GM12878 (cell line): ENCODE data around the gene DHDDS. TPM values are rescaled to one million over a fixed set of nuclear protein-coding genes. Genes with fewer than 3 reads are reported as not detected.

ENCODE experiments used
- ATAC-seq: fragments of 200-7000 bp; cut with Tn5 transposase; 3 replicates; pipeline ENCODE4 v1.9.1; 2020; ENCODE audit warnings: mild to moderate bottlenecking, moderate library complexity
- BruUV-seq: library from RNA; stranded (reverse); fragments of 400-500 nt; replicated peaks from 2 replicates; lab custom pipeline; 2021; lab: Mats Ljungman, UMichigan
- CTCF ChIA-PET: fragments of 300-600 bp; sonication (Branson Sonifier 250); formaldehyde crosslinking; extraction: SDS; loops from one replicate; lab custom pipeline; 2021; ENCODE audit warnings: inconsistent platforms; lab: Yijun Ruan, JAX
- POLR2A ChIA-PET: fragments of 350-600 bp; formaldehyde crosslinking; extraction: SDS; loops from one replicate; lab custom pipeline; 2021; ENCODE audit warnings: inconsistent platforms; lab: Charles Lee
- RAD21 ChIA-PET: fragments of 300-600 bp; sonication (Branson Sonifier 250); formaldehyde crosslinking; loops from one replicate; lab custom pipeline; 2023; ENCODE audit warnings: antibody characterized with exemption; ENCODE audit not compliant: unreplicated experiment; lab: Charles Lee
- SMC1A ChIA-PET: fragments of 300-600 bp; sonication (Branson Sonifier 250); formaldehyde crosslinking; loops from one replicate; lab custom pipeline; 2023; ENCODE audit not compliant: unreplicated experiment, uncharacterized antibody; lab: Charles Lee
- DNase-seq: peaks from one replicate; pipeline ENCODE4 v3.0.0-alpha.2; 2011; ENCODE audit warnings: low read depth, low spot score
- FAIRE-seq: peaks from 3 replicates; lab custom pipeline; 2011; peaks lifted over from hg19 to GRCh38; lab: Jason Lieb, UNC
- H2AFZ ChIP-seq: 2 replicates; pipeline ENCODE4 v1.6.0; 2011; ENCODE audit warnings: low read depth, low read length, control low read depth; ENCODE audit not compliant: control insufficient read depth
- H3K27ac ChIP-seq: 2 replicates; pipeline ENCODE4 v1.5.1; 2011; ENCODE audit warnings: control low read depth; ENCODE audit not compliant: control insufficient read depth, insufficient read depth
- H3K27me3 ChIP-seq, 2 experiments: replicated peaks in 1 of 2; 2 replicates each; pipeline versions ENCODE4 v1.6.0 to v1.6.1; 2011; ENCODE audit warnings: low read length in 1 of 2; ENCODE audit not compliant: control insufficient read depth in 2 of 2, insufficient read depth in 2 of 2
- H3K36me3 ChIP-seq, 2 experiments: 2 replicates each; pipeline ENCODE4 v1.5.1; 2011; ENCODE audit warnings: low read length in 1 of 2; ENCODE audit not compliant: control insufficient read depth in 2 of 2, insufficient read depth in 2 of 2
- H3K4me1 ChIP-seq: 2 replicates; pipeline ENCODE4 v1.6.1; 2011; ENCODE audit warnings: mild to moderate bottlenecking, low read length, moderate library complexity, mixed read lengths; ENCODE audit not compliant: control insufficient read depth, insufficient read depth
- H3K4me2 ChIP-seq: 2 replicates; pipeline ENCODE4 v1.6.0; 2011; ENCODE audit warnings: control low read depth; ENCODE audit not compliant: control insufficient read depth, insufficient read depth
- H3K4me3 ChIP-seq: fragments of 200-600 bp; sonication (generic); 2 replicates; pipeline ENCODE4 v1.5.1; 2016
- H3K79me2 ChIP-seq: 2 replicates; pipeline ENCODE4 v1.6.0; 2011; ENCODE audit warnings: low read length; ENCODE audit not compliant: control insufficient read depth, insufficient read depth
- H3K9ac ChIP-seq: 2 replicates; pipeline ENCODE4 v1.8.0; 2011; ENCODE audit warnings: low read length, control low read depth, mixed read lengths; ENCODE audit not compliant: control insufficient read depth, insufficient read depth
- H3K9me3 ChIP-seq: replicated peaks from 3 replicates; pipeline ENCODE4 v1.5.1; 2011; ENCODE audit warnings: mild to moderate bottlenecking, low read length; ENCODE audit not compliant: control insufficient read depth, insufficient read depth
- H4K20me1 ChIP-seq: 2 replicates; pipeline ENCODE4 v1.6.0; 2011; ENCODE audit not compliant: control insufficient read depth, insufficient read depth
- BCL3 ChIP-seq: IDR thresholded peaks from 2 replicates; pipeline ENCODE4 v1.6.1; 2011; ENCODE audit warnings: borderline replicate concordance, low read depth, mild to moderate bottlenecking, moderate library complexity, low read length; ENCODE audit not compliant: insufficient read depth, poor library complexity, severe bottlenecking
- ETV6 ChIP-seq, 2 experiments: fragments of 450-650 bp in 1 of 2; IDR thresholded peaks in 1 of 2; conservative IDR thresholded peaks in 1 of 2; 2 replicates each; pipeline ENCODE4 v1.6.1; 2014; ENCODE audit warnings: antibody characterized with exemption in 1 of 2, borderline replicate concordance in 1 of 2, low read depth in 1 of 2, mild to moderate bottlenecking in 1 of 2, moderate library complexity in 1 of 2
- HDAC2 ChIP-seq: fragments of 200-600 bp; sonication (generic); IDR thresholded peaks from 2 replicates; pipeline ENCODE4 v1.6.1; 2017
- KLF5 ChIP-seq: fragments of 450-650 bp; IDR thresholded peaks from 2 replicates; pipeline ENCODE4 v1.6.1; 2014; ENCODE audit warnings: mild to moderate bottlenecking; ENCODE audit not compliant: partially characterized antibody
- NR2F1 ChIP-seq: fragments of 450-650 bp; conservative IDR thresholded peaks from 2 replicates; pipeline ENCODE4 v1.6.1; 2017; ENCODE audit warnings: mild to moderate bottlenecking
- POLR2AphosphoS5 ChIP-seq: IDR thresholded peaks from 2 replicates; pipeline ENCODE4 v1.6.1; 2011; ENCODE audit warnings: mild to moderate bottlenecking, low read length, inconsistent platforms
- SIN3A ChIP-seq: IDR thresholded peaks from 2 replicates; pipeline ENCODE4 v1.6.1; 2012; ENCODE audit warnings: low read depth, low read length, improper control_type of control experiment
- TBL1XR1 ChIP-seq: IDR thresholded peaks from 2 replicates; pipeline ENCODE4 v1.6.1; 2012; ENCODE audit warnings: low read depth, low read length, improper control_type of control experiment
- ZNF622 ChIP-seq: fragments of 450-650 bp; IDR thresholded peaks from 2 replicates; pipeline ENCODE4 v1.6.1; 2017; ENCODE audit warnings: mild to moderate bottlenecking, inconsistent platforms
- WGBS: methylation state at CpG from one replicate; pipeline ENCODE4 v1.1.6; 2016; ENCODE audit warnings: low lambda C conversion rate; ENCODE audit not compliant: insufficient replicate concordance, insufficient coverage; ENCODE audit errors: missing lambda C conversion rate; 5-methylcytosine and 5-hydroxymethylcytosine counted together
- in situ Hi-C: fragments of 300-500 bp; cut with MboI; formaldehyde crosslinking; loops from 9 replicates; pipeline ENCODE4 v1.14.3; 2018; ENCODE audit warnings: mixed read lengths
- intact Hi-C: fragments of 100-400 bp; cut with micrococcal nuclease; formaldehyde crosslinking; loops from one replicate; pipeline ENCODE4 v1.14.2; 2022; ENCODE audit not compliant: unreplicated experiment
- polyA plus RNA-seq, 11 experiments: library from polyadenylated mRNA; depleted of rRNA in 4 of 11; unstranded in 6 of 11; stranded (reverse) in 5 of 11; fragments of >200 nt; fragmentation: Nextera tagmentation in 4 of 11; fragmentation: Illumina TruSeq in 1 of 11; extraction: Ambion mirVana in 4 of 11; extraction: Trizol in 1 of 11; gene quantifications; 1 replicate in 1 of 11; 2 replicates in 10 of 11; pipeline versions ENCODE4 v1.2.1 to v1.2.3, GENCODE V29; 2011 to 2016; ENCODE audit warnings: inconsistent platforms in 2 of 11, missing spikeins in 2 of 11, low read depth in 1 of 11
- total RNA-seq, 4 experiments: library from RNA; depleted of rRNA in 3 of 4; stranded (reverse); fragments of >200 nt in 3 of 4; fragmentation: Illumina TruSeq in 1 of 4; extraction: Trizol in 1 of 4; gene quantifications; 2 replicates each; pipeline versions ENCODE4 v1.2.1 to v1.2.3, GENCODE V29; 2013 to 2021
- TF ChIP-seq, protein P1 (sequence below): IDR thresholded peaks from 2 replicates; pipeline ENCODE4 v1.6.1; 2012; ENCODE audit warnings: improper control_type of control experiment, low read depth, low read length; ENCODE audit not compliant: insufficient replicate concordance
- TF ChIP-seq, protein P2 (sequence below): fragments of 450-650 bp; formaldehyde crosslinking; IDR thresholded peaks from 2 replicates; pipeline ENCODE4 v1.5.0; 2022; ENCODE audit warnings: mild to moderate bottlenecking, missing genetic modification characterization

The DHDDS gene
- total and polyA plus RNA-seq, 10 of the 15 experiments (the other 5 are each of a cell fraction or from before 2014, with no cell fraction given), result 22.7 to 47.5 (median 36.4) TPM

- TF ChIP-seq, protein P1, sequence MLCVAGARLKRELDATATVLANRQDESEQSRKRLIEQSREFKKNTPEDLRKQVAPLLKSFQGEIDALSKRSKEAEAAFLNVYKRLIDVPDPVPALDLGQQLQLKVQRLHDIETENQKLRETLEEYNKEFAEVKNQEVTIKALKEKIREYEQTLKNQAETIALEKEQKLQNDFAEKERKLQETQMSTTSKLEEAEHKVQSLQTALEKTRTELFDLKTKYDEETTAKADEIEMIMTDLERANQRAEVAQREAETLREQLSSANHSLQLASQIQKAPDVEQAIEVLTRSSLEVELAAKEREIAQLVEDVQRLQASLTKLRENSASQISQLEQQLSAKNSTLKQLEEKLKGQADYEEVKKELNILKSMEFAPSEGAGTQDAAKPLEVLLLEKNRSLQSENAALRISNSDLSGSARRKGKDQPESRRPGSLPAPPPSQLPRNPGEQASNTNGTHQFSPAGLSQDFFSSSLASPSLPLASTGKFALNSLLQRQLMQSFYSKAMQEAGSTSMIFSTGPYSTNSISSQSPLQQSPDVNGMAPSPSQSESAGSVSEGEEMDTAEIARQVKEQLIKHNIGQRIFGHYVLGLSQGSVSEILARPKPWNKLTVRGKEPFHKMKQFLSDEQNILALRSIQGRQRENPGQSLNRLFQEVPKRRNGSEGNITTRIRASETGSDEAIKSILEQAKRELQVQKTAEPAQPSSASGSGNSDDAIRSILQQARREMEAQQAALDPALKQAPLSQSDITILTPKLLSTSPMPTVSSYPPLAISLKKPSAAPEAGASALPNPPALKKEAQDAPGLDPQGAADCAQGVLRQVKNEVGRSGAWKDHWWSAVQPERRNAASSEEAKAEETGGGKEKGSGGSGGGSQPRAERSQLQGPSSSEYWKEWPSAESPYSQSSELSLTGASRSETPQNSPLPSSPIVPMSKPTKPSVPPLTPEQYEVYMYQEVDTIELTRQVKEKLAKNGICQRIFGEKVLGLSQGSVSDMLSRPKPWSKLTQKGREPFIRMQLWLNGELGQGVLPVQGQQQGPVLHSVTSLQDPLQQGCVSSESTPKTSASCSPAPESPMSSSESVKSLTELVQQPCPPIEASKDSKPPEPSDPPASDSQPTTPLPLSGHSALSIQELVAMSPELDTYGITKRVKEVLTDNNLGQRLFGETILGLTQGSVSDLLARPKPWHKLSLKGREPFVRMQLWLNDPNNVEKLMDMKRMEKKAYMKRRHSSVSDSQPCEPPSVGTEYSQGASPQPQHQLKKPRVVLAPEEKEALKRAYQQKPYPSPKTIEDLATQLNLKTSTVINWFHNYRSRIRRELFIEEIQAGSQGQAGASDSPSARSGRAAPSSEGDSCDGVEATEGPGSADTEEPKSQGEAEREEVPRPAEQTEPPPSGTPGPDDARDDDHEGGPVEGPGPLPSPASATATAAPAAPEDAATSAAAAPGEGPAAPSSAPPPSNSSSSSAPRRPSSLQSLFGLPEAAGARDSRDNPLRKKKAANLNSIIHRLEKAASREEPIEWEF, result no peak
- no peak for TF ChIP-seq KLF5
Observed at GRCh38 chr1:26405281-26405915, 26.7 kb upstream of the DHDDS start (continued).

DNA sequence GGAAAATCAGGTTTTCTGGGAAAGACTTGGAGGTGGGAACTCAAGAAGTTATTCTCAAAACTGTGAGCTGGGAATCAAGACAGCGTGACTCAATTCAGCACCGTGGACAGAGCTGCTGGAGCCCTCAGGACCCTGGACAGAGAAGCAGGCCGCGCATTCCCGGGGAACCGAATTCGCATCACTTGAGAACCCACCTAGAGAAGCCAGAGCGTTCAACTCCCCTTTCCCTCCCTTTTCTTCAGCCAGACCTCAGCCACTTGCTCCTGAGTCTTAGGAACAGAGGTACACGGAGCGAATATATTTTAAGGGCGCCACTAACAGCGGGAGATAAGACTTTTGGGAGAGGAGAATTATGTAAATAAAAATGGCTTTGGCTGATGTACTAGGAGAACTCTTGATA lies 23.5 kb upstream of the DHDDS start:
- no peak overlapping the region for H3K4me3 ChIP-seq
- ChIA-PET SMC1A (interaction anchor here (0.7 to 1.0 kb wide), 2 partner anchors 9 to 30 kb away, joined by 3 to 4 read pairs; no protein-coding TSS in a partner anchor), CTCF (interaction anchor here (0.7 to 5.1 kb wide), 3 partner anchors 8 to 124 kb away, joined by 3 to 35 read pairs (median 5); no protein-coding TSS in a partner anchor)
- TF ChIP-seq HDAC2 (peak; percentile 78; the same call in 1 of the 2 replicates), ZNF622 (no peak), BCL3 (no peak), ETV6 (conservative IDR thresholded peaks at IDR 0.05 in 1 of 2, IDR thresholded peaks at IDR 0.05 in 1 of 2; ENCODE audit: borderline replicate concordance in 1 of 2, low read depth in 1 of 2) (no peak), POLR2AphosphoS5 (no peak), NR2F1 (no peak), SIN3A (peak; percentile 98), TBL1XR1 (no peak)
- TF ChIP-seq, protein P2, sequence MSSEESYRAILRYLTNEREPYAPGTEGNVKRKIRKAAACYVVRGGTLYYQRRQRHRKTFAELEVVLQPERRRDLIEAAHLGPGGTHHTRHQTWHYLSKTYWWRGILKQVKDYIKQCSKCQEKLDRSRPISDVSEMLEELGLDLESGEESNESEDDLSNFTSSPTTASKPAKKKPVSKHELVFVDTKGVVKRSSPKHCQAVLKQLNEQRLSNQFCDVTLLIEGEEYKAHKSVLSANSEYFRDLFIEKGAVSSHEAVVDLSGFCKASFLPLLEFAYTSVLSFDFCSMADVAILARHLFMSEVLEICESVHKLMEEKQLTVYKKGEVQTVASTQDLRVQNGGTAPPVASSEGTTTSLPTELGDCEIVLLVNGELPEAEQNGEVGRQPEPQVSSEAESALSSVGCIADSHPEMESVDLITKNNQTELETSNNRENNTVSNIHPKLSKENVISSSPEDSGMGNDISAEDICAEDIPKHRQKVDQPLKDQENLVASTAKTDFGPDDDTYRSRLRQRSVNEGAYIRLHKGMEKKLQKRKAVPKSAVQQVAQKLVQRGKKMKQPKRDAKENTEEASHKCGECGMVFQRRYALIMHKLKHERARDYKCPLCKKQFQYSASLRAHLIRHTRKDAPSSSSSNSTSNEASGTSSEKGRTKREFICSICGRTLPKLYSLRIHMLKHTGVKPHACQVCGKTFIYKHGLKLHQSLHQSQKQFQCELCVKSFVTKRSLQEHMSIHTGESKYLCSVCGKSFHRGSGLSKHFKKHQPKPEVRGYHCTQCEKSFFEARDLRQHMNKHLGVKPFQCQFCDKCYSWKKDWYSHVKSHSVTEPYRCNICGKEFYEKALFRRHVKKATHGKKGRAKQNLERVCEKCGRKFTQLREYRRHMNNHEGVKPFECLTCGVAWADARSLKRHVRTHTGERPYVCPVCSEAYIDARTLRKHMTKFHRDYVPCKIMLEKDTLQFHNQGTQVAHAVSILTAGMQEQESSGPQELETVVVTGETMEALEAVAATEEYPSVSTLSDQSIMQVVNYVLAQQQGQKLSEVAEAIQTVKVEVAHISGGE (CRISPR knock-in tag), result no peak

More for the DNA sequence above, 23.5 kb upstream of the DHDDS start:
- DNase-seq (no peak), ATAC-seq (peak; percentile 78), FAIRE-seq (peak; percentile 41)
- Histone ChIP-seq H3K27me3 (peaks cover 8 to 10% of the 10 kb centered on the region in 2 experiments), H4K20me1 (no peaks in the 10 kb centered on the region), H3K9me3 (no peaks in the 10 kb centered on the region), H3K9ac (no peak overlapping the region), H3K4me2 (no peak overlapping the region), H3K36me3 (no peaks in the 10 kb centered on the region), H3K4me1 (no peaks in the 10 kb centered on the region), H3K27ac (no peak overlapping the region), H2AFZ (no peak overlapping the region), H3K79me2 (no peaks in the 10 kb centered on the region)
- WGBS, result 46% methylated on average over 12 of the region's 12 CpGs
- in situ Hi-C loops (no loop called here), intact Hi-C loops (no loop called here)
- ChIA-PET POLR2A (no interaction called here), RAD21 (interaction anchor here (1.0 kb wide), 1 partner anchor 30 kb away, joined by 3 read pairs; no protein-coding TSS in a partner anchor)
- BruUV-seq, result no TSS peak
